Effector memory CD8-positive, alpha-beta T cell (primary cell): ENCODE data around the gene EXOC8.

Source experiments
- ATAC-seq: fragments of 150-1000 bp; cut with Tn5 transposase; replicated peaks from 2 replicates; pipeline ENCODE4 v1.10.0; 2021; ENCODE audit warnings: mild to moderate bottlenecking, moderate library complexity
- DNase-seq, 3 experiments: peaks; one replicate each; pipeline ENCODE4 v3.0.0; 2021
- H3K27ac Mint-ChIP-seq, 2 donors: one replicate each; pipeline ENCODE4 v1.8.0; 2022; ENCODE audit warnings: mild to moderate bottlenecking in 2 of 2, mixed read lengths in 2 of 2, moderate library complexity in 2 of 2
- H3K27me3 Mint-ChIP-seq, 2 donors: one replicate each; pipeline ENCODE4 v1.8.0; 2022; ENCODE audit warnings: mixed read lengths in 2 of 2
- H3K36me3 Mint-ChIP-seq: one replicate; pipeline ENCODE4 v1.8.0; 2022; ENCODE audit warnings: mild to moderate bottlenecking, moderate library complexity, mixed read lengths; ENCODE audit not compliant: insufficient read depth
- H3K4me1 Mint-ChIP-seq, 2 donors: one replicate each; pipeline ENCODE4 v1.8.0; 2022; ENCODE audit warnings: low read depth in 2 of 2, mixed read lengths in 2 of 2
- H3K4me3 Mint-ChIP-seq, 2 donors: one replicate each; pipeline ENCODE4 v1.8.0; 2022; ENCODE audit warnings: mild to moderate bottlenecking in 2 of 2, mixed read lengths in 2 of 2, moderate library complexity in 2 of 2
- H3K9me3 Mint-ChIP-seq, 2 donors: one replicate each; pipeline ENCODE4 v1.8.0; 2022; ENCODE audit warnings: mixed read lengths in 2 of 2
- total RNA-seq, 9 experiments: gene quantifications; one replicate each; lab custom pipeline; 2026; lab: John Stamatoyannopoulos, UW

EXOC8 gene
- 53.8 to 111 (median 67.1) reads per million in 9 experiments for total RNA-seq

GRCh38 chr1:231337472-231338269 lies at the start of gene EXOC8:
Gene EXOC8 (minus strand): TSS chr1:231337852. CDS start chr1:231337745, 107 bp downstream.
- DNase-seq, result peak; percentile 98 to 99 (median 99)
- H3K9me3 Mint-ChIP-seq, result no peaks in the 10 kb centered on the region
- H3K4me3 Mint-ChIP-seq, result peak within 1 kb of the TSS; percentile 94 to 96
- H3K27ac Mint-ChIP-seq, result peak within 1 kb of the TSS; percentile 99 to 100
- peaks cover 59% of the 10 kb centered on the region for H3K36me3 Mint-ChIP-seq
- peak; percentile 75 for ATAC-seq
- H3K27me3 Mint-ChIP-seq, result no peaks in the 10 kb centered on the region
- H3K4me1 Mint-ChIP-seq, result peaks cover 35 to 53% of the 10 kb centered on the region in 2 donors

GRCh38 chr1:231386466-231386865 lies 48.8 kb upstream of the EXOC8 start:
- Mint-ChIP-seq H3K27me3 (no peaks in the 10 kb centered on the region), H3K9me3 (no peaks in the 10 kb centered on the region), H3K27ac (peak overlapping the region in 1 of 2 donors; percentile 5), H3K4me3 (no peak overlapping the region), H3K36me3 (peaks cover 9% of the 10 kb centered on the region), H3K4me1 (peaks cover 21 to 37% of the 10 kb centered on the region in 2 donors)
- no peak for DNase-seq
- ATAC-seq, result no peak

- Mint-ChIP-seq H3K4me3 (no peak overlapping the region), H3K9me3 (no peaks in the 10 kb centered on the region), H3K4me1 (peaks cover 18 to 36% of the 10 kb centered on the region in 2 donors), H3K27ac (no peak overlapping the region), H3K27me3 (no peaks in the 10 kb centered on the region), H3K36me3 (peaks cover 9% of the 10 kb centered on the region)
- no peak for DNase-seq
- ATAC-seq, result no peak
Observed at GRCh38 chr1:231385416-231385748, 47.7 kb upstream of the EXOC8 start.

- H3K27ac Mint-ChIP-seq, result no peak overlapping the region
- H3K4me3 Mint-ChIP-seq, result no peak overlapping the region
- DNase-seq, result no peak
- peaks cover 9% of the 10 kb centered on the region for H3K36me3 Mint-ChIP-seq
- H3K9me3 Mint-ChIP-seq, result no peaks in the 10 kb centered on the region
- H3K27me3 Mint-ChIP-seq, result no peaks in the 10 kb centered on the region
- no peak for ATAC-seq
- H3K4me1 Mint-ChIP-seq, result peaks cover 15 to 33% of the 10 kb centered on the region in 2 donors
Observed at GRCh38 chr1:231384696-231385415, 47.2 kb upstream of the EXOC8 start.

GRCh38 chr1:231383159-231383860 lies 45.7 kb upstream of the EXOC8 start:
- peaks cover 21 to 37% of the 10 kb centered on the region in 2 donors for H3K4me1 Mint-ChIP-seq
- H3K9me3 Mint-ChIP-seq, result no peaks in the 10 kb centered on the region
- peaks cover 9% of the 10 kb centered on the region for H3K36me3 Mint-ChIP-seq
- no peak for ATAC-seq
- no peak for DNase-seq
- no peaks in the 10 kb centered on the region for H3K27me3 Mint-ChIP-seq
- H3K4me3 Mint-ChIP-seq, result no peak overlapping the region
- no peak overlapping the region for H3K27ac Mint-ChIP-seq

GRCh38 chr1:231382426-231382825 lies 44.8 kb upstream of the EXOC8 start:
- H3K4me3 Mint-ChIP-seq, result no peak overlapping the region
- H3K4me1 Mint-ChIP-seq, result peaks cover 22 to 37% of the 10 kb centered on the region in 2 donors
- no peaks in the 10 kb centered on the region for H3K27me3 Mint-ChIP-seq
- H3K9me3 Mint-ChIP-seq, result no peaks in the 10 kb centered on the region
- ATAC-seq, result no peak
- H3K36me3 Mint-ChIP-seq, result peaks cover 5% of the 10 kb centered on the region
- H3K27ac Mint-ChIP-seq, result no peak overlapping the region
- DNase-seq, result no peak

GRCh38 chr1:231381729-231382128 lies 44.1 kb upstream of the EXOC8 start:
- Mint-ChIP-seq H3K27me3 (no peaks in the 10 kb centered on the region), H3K9me3 (no peaks in the 10 kb centered on the region), H3K4me3 (no peak overlapping the region), H3K4me1 (peaks cover 27 to 42% of the 10 kb centered on the region in 2 donors), H3K36me3 (no peaks in the 10 kb centered on the region), H3K27ac (peak overlapping the region in 1 of 2 donors; percentile 18)
- ATAC-seq (no peak), DNase-seq (no peak)

- Mint-ChIP-seq H3K27ac (peak overlapping the region; percentile 16 to 36), H3K9me3 (no peaks in the 10 kb centered on the region), H3K36me3 (peaks cover 6% of the 10 kb centered on the region), H3K27me3 (no peaks in the 10 kb centered on the region), H3K4me1 (peaks cover 28 to 41% of the 10 kb centered on the region in 2 donors), H3K4me3 (peak overlapping the region in 1 of 2 donors; percentile 5)
- DNase-seq (peak in 1 of 3 experiments; percentile 5), ATAC-seq (no peak)
Observed at GRCh38 chr1:231376875-231377549, 39.4 kb upstream of the EXOC8 start.

GRCh38 chr1:231376101-231376500 lies 38.4 kb upstream of the EXOC8 start:
- Mint-ChIP-seq H3K27me3 (no peaks in the 10 kb centered on the region), H3K27ac (peak overlapping the region in 1 of 2 donors; percentile 16), H3K9me3 (no peaks in the 10 kb centered on the region), H3K4me1 (peaks cover 26 to 36% of the 10 kb centered on the region in 2 donors), H3K36me3 (peaks cover 6% of the 10 kb centered on the region), H3K4me3 (no peak overlapping the region)
- ATAC-seq, result no peak
- DNase-seq, result no peak

GRCh38 chr1:231374394-231374793 lies 36.7 kb upstream of the EXOC8 start:
- Mint-ChIP-seq H3K4me1 (peaks cover 19 to 26% of the 10 kb centered on the region in 2 donors), H3K36me3 (peaks cover 6% of the 10 kb centered on the region), H3K27ac (no peak overlapping the region), H3K27me3 (no peaks in the 10 kb centered on the region), H3K9me3 (no peaks in the 10 kb centered on the region), H3K4me3 (no peak overlapping the region)
- ATAC-seq, result no peak
- no peak for DNase-seq

- H3K4me1 Mint-ChIP-seq, result peaks cover 7 to 10% of the 10 kb centered on the region in 2 donors
- H3K27ac Mint-ChIP-seq, result no peak overlapping the region
- peaks cover 15% of the 10 kb centered on the region for H3K36me3 Mint-ChIP-seq
- no peaks in the 10 kb centered on the region for H3K27me3 Mint-ChIP-seq
- H3K9me3 Mint-ChIP-seq, result no peaks in the 10 kb centered on the region
- no peak overlapping the region for H3K4me3 Mint-ChIP-seq
- DNase-seq (no peak), ATAC-seq (no peak)
Observed at GRCh38 chr1:231372501-231372900, 34.8 kb upstream of the EXOC8 start.

GRCh38 chr1:231369282-231369681 lies 31.6 kb upstream of the EXOC8 start:
- Mint-ChIP-seq H3K27ac (peak overlapping the region in 1 of 2 donors; percentile 7), H3K36me3 (peaks cover 29% of the 10 kb centered on the region)

GRCh38 chr1:231364192-231364591 lies 26.5 kb upstream of the EXOC8 start:
- Mint-ChIP-seq H3K27ac (peak overlapping the region in 1 of 2 donors; percentile 16), H3K4me3 (no peak overlapping the region), H3K9me3 (no peaks in the 10 kb centered on the region), H3K27me3 (no peaks in the 10 kb centered on the region), H3K4me1 (peaks cover 0 to 15% of the 10 kb centered on the region in 2 donors), H3K36me3 (peaks cover 35% of the 10 kb centered on the region)
- no peak for ATAC-seq
- DNase-seq, result no peak

More at GRCh38 chr1:231369282-231369681, 31.6 kb upstream of the EXOC8 start:
- ATAC-seq (no peak), DNase-seq (no peak)
- Mint-ChIP-seq H3K4me1 (peaks cover 0 to 6% of the 10 kb centered on the region in 2 donors), H3K27me3 (no peaks in the 10 kb centered on the region), H3K4me3 (no peak overlapping the region), H3K9me3 (no peaks in the 10 kb centered on the region)
